GM12878 (cell line): Measurements from ENCODE around the gene SPANXN2. TPM values are rescaled to one million over a fixed set of nuclear protein-coding genes. Genes with fewer than 3 reads are reported as not detected.
"Not testable (repeated sequence)": the region's sequence is repeated elsewhere in the genome, so short reads cannot be mapped to it uniquely, and the experiment has no call there.

Experiments used
- ATAC-seq: fragments of 200-7000 bp; cut with Tn5 transposase; 3 replicates; pipeline ENCODE4 v1.9.1; 2020; ENCODE audit warnings: mild to moderate bottlenecking, moderate library complexity
- Bru-seq: library from RNA; stranded (reverse); fragments of 400-500 nt; gene quantifications from one replicate; lab custom pipeline; 2021; lab: Mats Ljungman, UMichigan
- BruChase-seq, 2 experiments: library from RNA; stranded (reverse); fragments of 400-500 nt; gene quantifications; one replicate each; lab custom pipeline; 2021; lab: Mats Ljungman, UMichigan
- BruUV-seq: library from RNA; stranded (reverse); fragments of 400-500 nt; replicated peaks from 2 replicates; lab custom pipeline; 2021; lab: Mats Ljungman, UMichigan
- CTCF ChIA-PET: fragments of 300-600 bp; sonication (Branson Sonifier 250); formaldehyde crosslinking; extraction: SDS; loops from one replicate; lab custom pipeline; 2021; ENCODE audit warnings: inconsistent platforms; lab: Yijun Ruan, JAX
- POLR2A ChIA-PET: fragments of 350-600 bp; formaldehyde crosslinking; extraction: SDS; loops from one replicate; lab custom pipeline; 2021; ENCODE audit warnings: inconsistent platforms; lab: Charles Lee
- RAD21 ChIA-PET: fragments of 300-600 bp; sonication (Branson Sonifier 250); formaldehyde crosslinking; loops from one replicate; lab custom pipeline; 2023; ENCODE audit warnings: antibody characterized with exemption; ENCODE audit not compliant: unreplicated experiment; lab: Charles Lee
- SMC1A ChIA-PET: fragments of 300-600 bp; sonication (Branson Sonifier 250); formaldehyde crosslinking; loops from one replicate; lab custom pipeline; 2023; ENCODE audit not compliant: unreplicated experiment, uncharacterized antibody; lab: Charles Lee
- DNase-seq: peaks from one replicate; pipeline ENCODE4 v3.0.0-alpha.2; 2011; ENCODE audit warnings: low read depth, low spot score
- FAIRE-seq: peaks from 3 replicates; lab custom pipeline; 2011; peaks lifted over from hg19 to GRCh38; lab: Jason Lieb, UNC
- H2AFZ ChIP-seq: 2 replicates; pipeline ENCODE4 v1.6.0; 2011; ENCODE audit warnings: low read depth, low read length, control low read depth; ENCODE audit not compliant: control insufficient read depth
- H3K27ac ChIP-seq: 2 replicates; pipeline ENCODE4 v1.5.1; 2011; ENCODE audit warnings: control low read depth; ENCODE audit not compliant: control insufficient read depth, insufficient read depth
- H3K27me3 ChIP-seq, 2 experiments: replicated peaks in 1 of 2; 2 replicates each; pipeline versions ENCODE4 v1.6.0 to v1.6.1; 2011; ENCODE audit warnings: low read length in 1 of 2; ENCODE audit not compliant: control insufficient read depth in 2 of 2, insufficient read depth in 2 of 2
- H3K36me3 ChIP-seq, 2 experiments: 2 replicates each; pipeline ENCODE4 v1.5.1; 2011; ENCODE audit warnings: low read length in 1 of 2; ENCODE audit not compliant: control insufficient read depth in 2 of 2, insufficient read depth in 2 of 2
- H3K4me1 ChIP-seq: 2 replicates; pipeline ENCODE4 v1.6.1; 2011; ENCODE audit warnings: mild to moderate bottlenecking, low read length, moderate library complexity, mixed read lengths; ENCODE audit not compliant: control insufficient read depth, insufficient read depth
- H3K4me2 ChIP-seq: 2 replicates; pipeline ENCODE4 v1.6.0; 2011; ENCODE audit warnings: control low read depth; ENCODE audit not compliant: control insufficient read depth, insufficient read depth
- H3K4me3 ChIP-seq: fragments of 200-600 bp; sonication (generic); 2 replicates; pipeline ENCODE4 v1.5.1; 2016
- H3K79me2 ChIP-seq: 2 replicates; pipeline ENCODE4 v1.6.0; 2011; ENCODE audit warnings: low read length; ENCODE audit not compliant: control insufficient read depth, insufficient read depth
- H3K9ac ChIP-seq: 2 replicates; pipeline ENCODE4 v1.8.0; 2011; ENCODE audit warnings: low read length, control low read depth, mixed read lengths; ENCODE audit not compliant: control insufficient read depth, insufficient read depth
- H3K9me3 ChIP-seq: replicated peaks from 3 replicates; pipeline ENCODE4 v1.5.1; 2011; ENCODE audit warnings: mild to moderate bottlenecking, low read length; ENCODE audit not compliant: control insufficient read depth, insufficient read depth
- H4K20me1 ChIP-seq: 2 replicates; pipeline ENCODE4 v1.6.0; 2011; ENCODE audit not compliant: control insufficient read depth, insufficient read depth
- IKZF1 ChIP-seq: fragments of 450-650 bp; conservative IDR thresholded peaks from 2 replicates; pipeline ENCODE4 v1.6.1; 2017; ENCODE audit warnings: antibody characterized with exemption, mild to moderate bottlenecking
- POLR2A ChIP-seq: IDR thresholded peaks from 2 replicates; pipeline ENCODE4 v1.6.1; 2011; ENCODE audit warnings: low read depth, mild to moderate bottlenecking, low read length
- RAD21 ChIP-seq: IDR thresholded peaks from 2 replicates; pipeline ENCODE4 v1.6.1; 2011; ENCODE audit warnings: mild to moderate bottlenecking, low read depth, low read length, moderate library complexity; ENCODE audit not compliant: insufficient read depth
- SMAD1 ChIP-seq: fragments of 450-650 bp; IDR thresholded peaks from 2 replicates; pipeline ENCODE4 v1.6.1; 2018; ENCODE audit warnings: mild to moderate bottlenecking, low read depth; ENCODE audit not compliant: partially characterized antibody
- TBL1XR1 ChIP-seq: IDR thresholded peaks from 2 replicates; pipeline ENCODE4 v1.6.1; 2012; ENCODE audit warnings: low read depth, low read length, improper control_type of control experiment
- WGBS: methylation state at CpG from one replicate; pipeline ENCODE4 v1.1.6; 2016; ENCODE audit warnings: low lambda C conversion rate; ENCODE audit not compliant: insufficient replicate concordance, insufficient coverage; ENCODE audit errors: missing lambda C conversion rate; 5-methylcytosine and 5-hydroxymethylcytosine counted together
- in situ Hi-C: fragments of 300-500 bp; cut with MboI; formaldehyde crosslinking; loops from 9 replicates; pipeline ENCODE4 v1.14.3; 2018; ENCODE audit warnings: mixed read lengths
- intact Hi-C: fragments of 100-400 bp; cut with micrococcal nuclease; formaldehyde crosslinking; loops from one replicate; pipeline ENCODE4 v1.14.2; 2022; ENCODE audit not compliant: unreplicated experiment
- long read RNA-seq, 2 experiments: library from polyadenylated mRNA; unstranded; transcript quantifications; one replicate each; pipeline ENCODE4 v2.0.0, GENCODE V29; 2019 to 2020
- polyA minus RNA-seq, 3 experiments: library from RNA; depleted of rRNA, polyadenylated mRNA; stranded (reverse); fragments of >200 nt; gene quantifications; 2 replicates each; pipeline ENCODE4 v1.2.3, GENCODE V29; 2011
- polyA plus RNA-seq, 11 experiments: library from polyadenylated mRNA; depleted of rRNA in 4 of 11; unstranded in 6 of 11; stranded (reverse) in 5 of 11; fragments of >200 nt; fragmentation: Nextera tagmentation in 4 of 11; fragmentation: Illumina TruSeq in 1 of 11; extraction: Ambion mirVana in 4 of 11; extraction: Trizol in 1 of 11; gene quantifications; 1 replicate in 1 of 11; 2 replicates in 10 of 11; pipeline versions ENCODE4 v1.2.1 to v1.2.3, GENCODE V29; 2011 to 2016; ENCODE audit warnings: inconsistent platforms in 2 of 11, missing spikeins in 2 of 11, low read depth in 1 of 11
- total RNA-seq, 4 experiments: library from RNA; depleted of rRNA in 3 of 4; stranded (reverse); fragments of >200 nt in 3 of 4; fragmentation: Illumina TruSeq in 1 of 4; extraction: Trizol in 1 of 4; gene quantifications; 2 replicates each; pipeline versions ENCODE4 v1.2.1 to v1.2.3, GENCODE V29; 2013 to 2021
- TF ChIP-seq, protein P1 (sequence below): fragments of 450-650 bp; formaldehyde crosslinking; IDR thresholded peaks from 2 replicates; pipeline ENCODE4 v1.4.0; 2020; ENCODE audit warnings: mild to moderate bottlenecking, moderate library complexity

The SPANXN2 gene, protein sequence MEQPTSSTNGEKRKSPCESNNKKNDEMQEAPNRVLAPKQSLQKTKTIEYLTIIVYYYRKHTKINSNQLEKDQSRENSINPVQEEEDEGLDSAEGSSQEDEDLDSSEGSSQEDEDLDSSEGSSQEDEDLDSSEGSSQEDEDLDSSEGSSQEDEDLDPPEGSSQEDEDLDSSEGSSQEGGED
- total RNA-seq (2013; cell fraction: nucleolus; rRNA removed), result not detected in 2 replicates
- total RNA-seq (2014; rRNA removed), result not detected in 2 replicates
- not detected in 2 replicates for total RNA-seq (2014; rRNA removed; fragmentation: Illumina TruSeq; extraction: Trizol)
- not detected in 2 replicates for total RNA-seq (2021)
- polyA plus RNA-seq (2011; ENCODE audit: low read depth), result not detected
- not detected in 2 replicates for polyA plus RNA-seq (2011; rRNA removed)
- not detected in 2 replicates for polyA plus RNA-seq (2011; cell fraction: cytosol; rRNA removed)
- not detected in 2 replicates for polyA plus RNA-seq (2011; cell fraction: nucleus; rRNA removed)
- not detected in 2 replicates for polyA plus RNA-seq (2012)
- not detected in 2 replicates for polyA plus RNA-seq (2014; fragmentation: Illumina TruSeq; extraction: Trizol)
- polyA plus RNA-seq (2014; fragmentation: Nextera tagmentation; extraction: Ambion mirVana), result not detected
- not detected in 2 replicates for polyA plus RNA-seq (2014; rRNA removed)
- polyA plus RNA-seq (2016; fragmentation: Nextera tagmentation; extraction: Ambion mirVana), result not detected
- not detected in 2 replicates for polyA minus RNA-seq (2011; rRNA and poly(A)+ RNA removed)
- not detected in 2 replicates for polyA minus RNA-seq (2011; cell fraction: cytosol; rRNA and poly(A)+ RNA removed)
- polyA minus RNA-seq (2011; cell fraction: nucleus; rRNA and poly(A)+ RNA removed), result not detected in 2 replicates
- not detected for Bru-seq, nascent RNA
- BruChase-seq, experiment 1, labeled RNA remaining after a 6-hour chase, result not detected
- not detected for BruChase-seq, experiment 2, labeled RNA remaining after a 2-hour chase
- long read RNA-seq, experiment 1, result 0 reads
- long read RNA-seq, experiment 2, result 0 reads

DNA sequence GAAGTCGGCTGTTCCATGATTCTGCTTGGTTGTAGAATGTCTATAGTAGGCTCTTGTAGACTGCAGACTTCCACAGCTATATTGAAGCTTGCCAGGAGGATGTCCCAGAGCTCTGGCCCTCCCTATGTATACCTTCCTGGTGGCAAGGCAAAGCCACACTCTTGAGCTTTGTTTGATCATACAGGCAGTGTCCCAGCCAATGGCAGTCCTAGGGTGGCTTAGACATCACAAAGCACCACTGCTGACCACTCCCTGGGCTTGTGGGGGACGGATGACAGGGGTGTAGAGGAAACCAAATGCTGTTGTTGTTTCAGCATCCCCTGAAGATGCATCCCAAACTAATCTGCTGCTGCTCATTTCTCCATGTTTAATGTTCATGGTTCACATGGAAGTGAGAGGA lies at the start of gene SPANXN2:
TSS of gene SPANXN2 (minus strand) at position 101 of the 400 bp plus-strand sequence. CDS start at position 17, 84 bp downstream.
- RAD21 ChIA-PET, result not testable (repeated sequence)

GRCh38 chrX:143768976-143769375 lies 48.4 kb upstream of the SPANXN2 start:
- ChIA-PET SMC1A (no interaction called here), RAD21 (no interaction called here), CTCF (no interaction called here), POLR2A (no interaction called here)
- Histone ChIP-seq H3K4me1 (no peaks in the 10 kb centered on the region), H4K20me1 (no peaks in the 10 kb centered on the region), H3K4me2 (no peak overlapping the region), H3K27me3 (no peaks in the 10 kb centered on the region), H3K79me2 (no peaks in the 10 kb centered on the region), H3K4me3 (no peak overlapping the region), H2AFZ (no peak overlapping the region), H3K27ac (no peak overlapping the region), H3K36me3 (no peaks in the 10 kb centered on the region), H3K9me3 (no peaks in the 10 kb centered on the region), H3K9ac (no peak overlapping the region)
- in situ Hi-C loops (no loop called here), intact Hi-C loops (no loop called here)
- WGBS, result 19% methylated on average over 3 of the region's 3 CpGs
- DNase-seq, result no peak
- no peak for ATAC-seq
- BruUV-seq, result no TSS peak
- no peak for FAIRE-seq
- TF ChIP-seq RAD21 (no peak), SMAD1 (no peak), TBL1XR1 (no peak), POLR2A (no peak), IKZF1 (no peak)
- TF ChIP-seq, protein P1, sequence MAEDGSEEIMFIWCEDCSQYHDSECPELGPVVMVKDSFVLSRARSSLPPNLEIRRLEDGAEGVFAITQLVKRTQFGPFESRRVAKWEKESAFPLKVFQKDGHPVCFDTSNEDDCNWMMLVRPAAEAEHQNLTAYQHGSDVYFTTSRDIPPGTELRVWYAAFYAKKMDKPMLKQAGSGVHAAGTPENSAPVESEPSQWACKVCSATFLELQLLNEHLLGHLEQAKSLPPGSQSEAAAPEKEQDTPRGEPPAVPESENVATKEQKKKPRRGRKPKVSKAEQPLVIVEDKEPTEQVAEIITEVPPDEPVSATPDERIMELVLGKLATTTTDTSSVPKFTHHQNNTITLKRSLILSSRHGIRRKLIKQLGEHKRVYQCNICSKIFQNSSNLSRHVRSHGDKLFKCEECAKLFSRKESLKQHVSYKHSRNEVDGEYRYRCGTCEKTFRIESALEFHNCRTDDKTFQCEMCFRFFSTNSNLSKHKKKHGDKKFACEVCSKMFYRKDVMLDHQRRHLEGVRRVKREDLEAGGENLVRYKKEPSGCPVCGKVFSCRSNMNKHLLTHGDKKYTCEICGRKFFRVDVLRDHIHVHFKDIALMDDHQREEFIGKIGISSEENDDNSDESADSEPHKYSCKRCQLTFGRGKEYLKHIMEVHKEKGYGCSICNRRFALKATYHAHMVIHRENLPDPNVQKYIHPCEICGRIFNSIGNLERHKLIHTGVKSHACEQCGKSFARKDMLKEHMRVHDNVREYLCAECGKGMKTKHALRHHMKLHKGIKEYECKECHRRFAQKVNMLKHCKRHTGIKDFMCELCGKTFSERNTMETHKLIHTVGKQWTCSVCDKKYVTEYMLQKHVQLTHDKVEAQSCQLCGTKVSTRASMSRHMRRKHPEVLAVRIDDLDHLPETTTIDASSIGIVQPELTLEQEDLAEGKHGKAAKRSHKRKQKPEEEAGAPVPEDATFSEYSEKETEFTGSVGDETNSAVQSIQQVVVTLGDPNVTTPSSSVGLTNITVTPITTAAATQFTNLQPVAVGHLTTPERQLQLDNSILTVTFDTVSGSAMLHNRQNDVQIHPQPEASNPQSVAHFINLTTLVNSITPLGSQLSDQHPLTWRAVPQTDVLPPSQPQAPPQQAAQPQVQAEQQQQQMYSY (CRISPR knock-in tag), result no peak

More for the DNA sequence above, at the start of gene SPANXN2:
- in situ Hi-C loops, FAIRE-seq, H3K4me3 ChIP-seq, H3K79me2 ChIP-seq, H3K27me3 ChIP-seq, ATAC-seq, H3K4me2 ChIP-seq, SMC1A ChIA-PET, H3K9me3 ChIP-seq, H2AFZ ChIP-seq, CTCF ChIA-PET, BruUV-seq, H3K36me3 ChIP-seq, intact Hi-C loops, H3K4me1 ChIP-seq, DNase-seq, H3K27ac ChIP-seq, H3K9ac ChIP-seq, H4K20me1 ChIP-seq, POLR2A ChIA-PET: not testable (repeated sequence)
- 0% methylated on average over 2 of the region's 2 CpGs for WGBS
